Ishikawa (cell line): Measurements from ENCODE around the gene RIC8B.

ENCODE experiments used
- CEBPB ChIP-seq: IDR thresholded peaks from 2 replicates; pipeline ENCODE4 v1.6.1; 2012
- CREB1 ChIP-seq: IDR thresholded peaks from 2 replicates; pipeline ENCODE4 v1.6.1; 2012; ENCODE audit warnings: low read depth
- EGR1 ChIP-seq: IDR thresholded peaks from 2 replicates; pipeline ENCODE4 v1.6.1; 2012
- EP300 ChIP-seq: IDR thresholded peaks from 2 replicates; pipeline ENCODE4 v1.6.1; 2012; ENCODE audit warnings: borderline replicate concordance
- NFIC ChIP-seq: IDR thresholded peaks from 2 replicates; pipeline ENCODE4 v1.6.1; 2012
- RAD21 ChIP-seq: IDR thresholded peaks from 2 replicates; pipeline ENCODE4 v1.6.1; 2012; ENCODE audit warnings: low read depth
- REST ChIP-seq: IDR thresholded peaks from 2 replicates; pipeline ENCODE4 v1.6.1; 2012; ENCODE audit warnings: low read depth, mild to moderate bottlenecking
- TAF1 ChIP-seq: IDR thresholded peaks from 2 replicates; pipeline ENCODE4 v1.6.1; 2012; ENCODE audit warnings: low read depth, mild to moderate bottlenecking
- YY1 ChIP-seq: IDR thresholded peaks from 2 replicates; pipeline ENCODE4 v1.6.1; 2012; ENCODE audit warnings: low read depth
- ZBTB7A ChIP-seq: IDR thresholded peaks from 2 replicates; pipeline ENCODE4 v1.6.1; 2012; ENCODE audit warnings: low read depth
- TF ChIP-seq, protein P1 (sequence below): IDR thresholded peaks from 2 replicates; pipeline ENCODE4 v1.6.1; 2012

- TF ChIP-seq TAF1 (no peak), RAD21 (no peak), EP300 (no peak), EGR1 (no peak), REST (no peak), CREB1 (no peak), YY1 (no peak), NFIC (no peak), CEBPB (no peak), ZBTB7A (no peak)
- TF ChIP-seq, protein P1, sequence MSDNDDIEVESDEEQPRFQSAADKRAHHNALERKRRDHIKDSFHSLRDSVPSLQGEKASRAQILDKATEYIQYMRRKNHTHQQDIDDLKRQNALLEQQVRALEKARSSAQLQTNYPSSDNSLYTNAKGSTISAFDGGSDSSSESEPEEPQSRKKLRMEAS, result no peak
Measured at GRCh38 chr12:106924268-106924861, 149.9 kb downstream of the RIC8B start.
